B cell (primary cell): Measurements from ENCODE around the gene DCDC1. TPM values are rescaled to one million over a fixed set of nuclear protein-coding genes. Genes with fewer than 3 reads are reported as not detected.

Experiments used
- ATAC-seq: fragments of 200-7000 bp; cut with Tn5 transposase; one replicate; pipeline ENCODE4 v1.10.0; 2021; ENCODE audit warnings: low read depth, mild to moderate bottlenecking, moderate number of reproducible peaks, moderate library complexity
- CTCF ChIA-PET: fragments of 350-600 bp; sonication (Branson Sonifier 250); formaldehyde crosslinking; loops from one replicate; lab custom pipeline; 2021; ENCODE audit warnings: antibody characterized with exemption, inconsistent platforms; lab: Charles Lee
- POLR2A ChIA-PET: fragments of 350-600 bp; sonication (Branson Sonifier 250); formaldehyde crosslinking; loops from one replicate; lab custom pipeline; 2021; ENCODE audit warnings: antibody characterized with exemption; lab: Charles Lee
- DNase-seq: peaks from one replicate; pipeline ENCODE4 v3.0.0; 2013
- H2AFZ ChIP-seq: 2 replicates; pipeline ENCODE4 v1.6.1; 2012; ENCODE audit warnings: mild to moderate bottlenecking, low read depth, low read length; ENCODE audit not compliant: insufficient read depth, poor library complexity, severe bottlenecking
- H3K27ac ChIP-seq, 2 donors: 1 replicate in 1 of 2; 2 replicates in 1 of 2; pipeline ENCODE4 v1.5.1; 2012 to 2013; ENCODE audit warnings: low read length in 2 of 2, mild to moderate bottlenecking in 2 of 2, moderate library complexity in 1 of 2
- H3K27me3 ChIP-seq, 4 experiments: fragments of 200-600 bp in 1 of 4; sonication (generic) in 1 of 4; replicated peaks in 1 of 4; 1 replicate in 2 of 4; 2 replicates in 2 of 4; pipeline versions ENCODE4 v1.6.1 to v1.7.0; 2013 to 2016; ENCODE audit warnings: low read length in 3 of 4, mild to moderate bottlenecking in 2 of 4, mixed read lengths in 1 of 4, moderate library complexity in 1 of 4; ENCODE audit not compliant: insufficient read depth in 4 of 4, control insufficient read depth in 3 of 4; ENCODE audit errors: control extremely low read depth in 1 of 4
- H3K36me3 ChIP-seq, 2 experiments: replicated peaks in 1 of 2; 1 replicate in 1 of 2; 2 replicates in 1 of 2; pipeline versions ENCODE4 v1.6.1 to v1.7.1; 2013; ENCODE audit warnings: low read length in 1 of 2; ENCODE audit not compliant: insufficient read depth in 2 of 2, control insufficient read depth in 1 of 2; ENCODE audit errors: control extremely low read depth in 1 of 2, extremely low read depth in 1 of 2
- H3K4me1 ChIP-seq, 2 donors: fragments of 200-600 bp in 1 of 2; sonication (generic) in 1 of 2; 1 replicate in 1 of 2; 2 replicates in 1 of 2; pipeline versions ENCODE4 v1.5.1 to v1.6.1; 2013 to 2017; ENCODE audit warnings: low read length in 2 of 2; ENCODE audit not compliant: control insufficient read depth in 2 of 2, insufficient read depth in 2 of 2
- H3K4me2 ChIP-seq: replicated peaks from 2 replicates; pipeline ENCODE3; 2012; ENCODE audit warnings: mild to moderate bottlenecking, low read depth, low read length; ENCODE audit not compliant: poor library complexity, severe bottlenecking
- H3K4me3 ChIP-seq, 5 experiments: fragments of 200-600 bp in 1 of 5; sonication (generic) in 1 of 5; 1 replicate in 3 of 5; 2 replicates in 2 of 5; pipeline versions ENCODE4 v1.5.1 to v1.7.0; 2011 to 2016; ENCODE audit warnings: low read length in 4 of 5, mild to moderate bottlenecking in 4 of 5, low read depth in 2 of 5, control low read depth in 1 of 5, moderate library complexity in 1 of 5; ENCODE audit not compliant: insufficient read depth in 1 of 5; ENCODE audit errors: control extremely low read depth in 1 of 5, extremely low read depth in 1 of 5
- H3K79me2 ChIP-seq: fragments of 200-600 bp; sonication (generic); one replicate; pipeline ENCODE4 v1.6.0; 2016; ENCODE audit warnings: low read length; ENCODE audit not compliant: control insufficient read depth, insufficient read depth
- H3K9ac ChIP-seq: fragments of 200-600 bp; sonication (generic); 2 replicates; pipeline ENCODE4 v1.6.1; 2017; ENCODE audit warnings: mild to moderate bottlenecking, low read length, moderate library complexity
- H3K9me3 ChIP-seq, 3 donors: one replicate each; pipeline versions ENCODE4 v1.6.1 to v1.7.1; 2013; ENCODE audit warnings: low read length in 2 of 3; ENCODE audit not compliant: control insufficient read depth in 2 of 3, insufficient read depth in 1 of 3; ENCODE audit errors: control extremely low read depth in 1 of 3
- H4K20me1 ChIP-seq: 2 replicates; pipeline ENCODE4 v1.6.0; 2012; ENCODE audit warnings: mild to moderate bottlenecking, low read length; ENCODE audit not compliant: insufficient read depth, control insufficient read depth, poor library complexity, severe bottlenecking
- H3K27ac Mint-ChIP-seq: one replicate; pipeline ENCODE4 v1.8.0; 2021; ENCODE audit warnings: mixed read lengths
- H3K27me3 Mint-ChIP-seq: one replicate; pipeline ENCODE4 v1.8.0; 2021; ENCODE audit warnings: mixed read lengths
- H3K4me1 Mint-ChIP-seq: one replicate; pipeline ENCODE4 v1.8.0; 2021; ENCODE audit warnings: mixed read lengths
- H3K4me3 Mint-ChIP-seq: one replicate; pipeline ENCODE4 v1.8.0; 2021; ENCODE audit warnings: mixed read lengths
- H3K9me3 Mint-ChIP-seq: one replicate; pipeline ENCODE4 v1.8.0; 2022; ENCODE audit warnings: mixed read lengths; ENCODE audit not compliant: insufficient read depth
- EZH2 ChIP-seq: IDR thresholded peaks from 2 replicates; pipeline ENCODE4 v1.6.1; 2012; ENCODE audit warnings: borderline replicate concordance, low read depth, mild to moderate bottlenecking, moderate library complexity, low read length; ENCODE audit not compliant: insufficient read depth, poor library complexity, severe bottlenecking
- WGBS: methylation state at CpG from one replicate; pipeline ENCODE4 v1.1.5; 2013; ENCODE audit warnings: missing lambda C conversion rate; ENCODE audit not compliant: insufficient coverage; 5-methylcytosine and 5-hydroxymethylcytosine counted together
- intact Hi-C: fragments of 100-400 bp; cut with micrococcal nuclease; formaldehyde crosslinking; loops from one replicate; pipeline ENCODE4 v1.10.0; 2022
- polyA plus RNA-seq: library from polyadenylated mRNA; depleted of rRNA; stranded (reverse); fragments of >200 nt; gene quantifications from 2 replicates; pipeline ENCODE4 v1.2.3, GENCODE V29; 2012
- total RNA-seq, 2 donors: library from RNA; stranded (reverse); fragments of 120-200 nt in 1 of 2; gene quantifications; 1 replicate in 1 of 2; 2 replicates in 1 of 2; pipeline versions ENCODE4 v1.2.3 to v1.2.4, GENCODE V29; 2013 to 2022
- TF ChIP-seq, protein P1 (sequence below): fragments of 200-600 bp; IDR thresholded peaks from one replicate; pipeline ENCODE4 v1.8.0; 2022; ENCODE audit warnings: antibody characterized with exemption, mild to moderate bottlenecking

The DCDC1 gene
- total and polyA plus RNA-seq, 2 donors (not counting 1 experiment from before 2014, with no cell fraction given): not detected

DNA sequence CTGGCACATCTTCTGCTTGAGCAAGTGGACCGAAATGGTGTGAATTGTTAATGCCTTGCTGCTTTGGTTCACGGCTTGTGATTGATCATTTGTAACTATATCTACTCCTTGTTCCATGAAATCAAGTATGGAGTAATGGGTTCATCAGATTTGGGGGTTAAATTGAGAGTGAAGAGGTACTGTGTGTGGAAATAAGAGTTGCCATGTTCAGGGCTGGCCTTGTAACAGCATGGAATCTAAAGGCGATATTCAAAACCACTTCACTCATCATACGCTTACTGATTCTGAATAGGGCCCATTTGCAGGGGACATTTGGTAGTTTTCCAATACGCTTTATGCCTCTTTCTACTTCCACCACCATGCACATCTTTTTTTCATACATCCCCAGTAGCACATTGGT is 122.2 kb downstream of the DCDC1 start:
- no peaks in the 10 kb centered on the region for H3K4me1 Mint-ChIP-seq
- Histone ChIP-seq H3K27ac (no peak overlapping the region), H3K36me3 (no peaks in the 10 kb centered on the region), H3K9ac (no peak overlapping the region), H3K4me1 (no peaks in the 10 kb centered on the region), H3K9me3 (no peaks in the 10 kb centered on the region), H3K4me2 (no peak overlapping the region), H3K4me3 (no peak overlapping the region), H4K20me1 (no peaks in the 10 kb centered on the region), H3K79me2 (no peaks in the 10 kb centered on the region), H3K27me3 (no peaks in the 10 kb centered on the region), H2AFZ (no peak overlapping the region)
- intact Hi-C loops: loop anchor here (10.0 kb wide), 1 partner anchor 707 kb away; no protein-coding TSS in a partner anchor
- H3K4me3 Mint-ChIP-seq: no peak overlapping the region
- peaks cover 12% of the 10 kb centered on the region for H3K27me3 Mint-ChIP-seq
- DNase-seq (no peak), ATAC-seq (no peak)
- TF ChIP-seq, protein P1, sequence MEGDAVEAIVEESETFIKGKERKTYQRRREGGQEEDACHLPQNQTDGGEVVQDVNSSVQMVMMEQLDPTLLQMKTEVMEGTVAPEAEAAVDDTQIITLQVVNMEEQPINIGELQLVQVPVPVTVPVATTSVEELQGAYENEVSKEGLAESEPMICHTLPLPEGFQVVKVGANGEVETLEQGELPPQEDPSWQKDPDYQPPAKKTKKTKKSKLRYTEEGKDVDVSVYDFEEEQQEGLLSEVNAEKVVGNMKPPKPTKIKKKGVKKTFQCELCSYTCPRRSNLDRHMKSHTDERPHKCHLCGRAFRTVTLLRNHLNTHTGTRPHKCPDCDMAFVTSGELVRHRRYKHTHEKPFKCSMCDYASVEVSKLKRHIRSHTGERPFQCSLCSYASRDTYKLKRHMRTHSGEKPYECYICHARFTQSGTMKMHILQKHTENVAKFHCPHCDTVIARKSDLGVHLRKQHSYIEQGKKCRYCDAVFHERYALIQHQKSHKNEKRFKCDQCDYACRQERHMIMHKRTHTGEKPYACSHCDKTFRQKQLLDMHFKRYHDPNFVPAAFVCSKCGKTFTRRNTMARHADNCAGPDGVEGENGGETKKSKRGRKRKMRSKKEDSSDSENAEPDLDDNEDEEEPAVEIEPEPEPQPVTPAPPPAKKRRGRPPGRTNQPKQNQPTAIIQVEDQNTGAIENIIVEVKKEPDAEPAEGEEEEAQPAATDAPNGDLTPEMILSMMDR: no peak
- no peak for TF ChIP-seq EZH2
- WGBS: 100% methylated on average over 2 of the region's 5 CpGs
- H3K27ac Mint-ChIP-seq: no peak overlapping the region
- ChIA-PET CTCF (no interaction called here), POLR2A (no interaction called here)
- no peaks in the 10 kb centered on the region for H3K9me3 Mint-ChIP-seq

DNA sequence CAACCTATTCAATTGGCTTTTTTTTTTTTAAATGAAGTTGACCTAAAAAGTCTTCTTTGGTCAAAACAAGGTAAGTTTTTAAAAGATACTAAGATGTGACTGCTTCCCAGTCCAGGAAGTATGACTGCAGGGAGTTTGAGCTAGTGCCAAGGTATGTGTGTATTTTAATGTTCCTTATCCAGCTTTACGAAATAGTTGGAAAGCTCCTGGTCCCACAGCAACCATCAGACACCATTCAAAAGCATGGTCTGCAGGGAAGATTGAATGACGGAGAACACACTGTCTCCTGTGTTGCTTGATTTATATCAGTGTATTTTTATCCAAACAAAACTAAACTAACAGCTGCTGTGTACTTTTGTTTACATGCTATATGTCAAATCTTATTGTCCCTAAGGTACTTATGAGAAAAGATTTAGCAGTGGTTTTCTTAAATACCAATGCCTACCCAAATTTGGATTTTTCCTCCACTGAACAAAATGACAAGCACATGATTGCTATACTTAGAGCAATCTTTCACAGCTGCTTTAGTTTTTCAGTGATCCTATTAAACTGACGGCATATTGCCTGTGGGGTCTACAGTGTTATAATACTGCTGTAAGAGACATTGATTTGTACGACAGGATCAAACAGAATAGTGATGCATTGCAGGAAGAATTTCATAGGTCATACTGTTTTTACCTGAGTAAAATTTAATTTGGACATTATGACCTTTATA is 122.9 kb downstream of the DCDC1 start:
- Mint-ChIP-seq H3K4me1 (no peaks in the 10 kb centered on the region), H3K27ac (no peak overlapping the region), H3K27me3 (peaks cover 12% of the 10 kb centered on the region), H3K4me3 (no peak overlapping the region), H3K9me3 (no peaks in the 10 kb centered on the region)
- Histone ChIP-seq H3K9me3 (no peaks in the 10 kb centered on the region), H2AFZ (no peak overlapping the region), H3K79me2 (no peaks in the 10 kb centered on the region), H3K27me3 (no peaks in the 10 kb centered on the region), H3K27ac (no peak overlapping the region), H3K36me3 (no peaks in the 10 kb centered on the region), H3K4me3 (no peak overlapping the region), H3K4me2 (no peak overlapping the region), H4K20me1 (no peaks in the 10 kb centered on the region), H3K4me1 (no peaks in the 10 kb centered on the region), H3K9ac (no peak overlapping the region)
- ATAC-seq (no peak), DNase-seq (no peak)
- ChIA-PET POLR2A (no interaction called here), CTCF (interaction anchor here (0.7 kb wide), 1 partner anchor 219 kb away, joined by 6 read pairs; no protein-coding TSS in a partner anchor)
- TF ChIP-seq EZH2: no peak
- TF ChIP-seq, protein P1: no peak
- intact Hi-C loops: loop anchor here (10.0 kb wide), 1 partner anchor 708 kb away; no protein-coding TSS in a partner anchor
- WGBS: 83% methylated on average over 1 of the region's 4 CpGs
